GM20000 (cell line): ENCODE measurements around the gene TOP1.

ENCODE experiments used
- DNase-seq: peaks from one replicate; pipeline ENCODE4 v3.0.0; 2012; ENCODE audit warnings: low spot score
- CTCF ChIP-seq: IDR thresholded peaks from 2 replicates; pipeline ENCODE4 v1.5.1; 2012; ENCODE audit warnings: mild to moderate bottlenecking, control low read depth; ENCODE audit errors: extremely low read depth, missing control alignments

Gene TOP1

GRCh38 chr20:41046716-41047115 lies 18.1 kb downstream of the TOP1 start:
- DNase-seq: no peak

GRCh38 chr20:41047279-41047974 lies 18.8 kb downstream of the TOP1 start:
- no peak for DNase-seq
- no peak for TF ChIP-seq CTCF

More at GRCh38 chr20:41046716-41047115, 18.1 kb downstream of the TOP1 start:
- TF ChIP-seq CTCF: no peak

GRCh38 chr20:41047975-41048305 lies 19.3 kb downstream of the TOP1 start:
- TF ChIP-seq CTCF: no peak
- peak; percentile 28 for DNase-seq

GRCh38 chr20:41048461-41049301 lies 20.1 kb downstream of the TOP1 start:
- no peak for TF ChIP-seq CTCF
- no peak for DNase-seq

- no peak for DNase-seq
Observed at GRCh38 chr20:41049451-41049850, 20.8 kb downstream of the TOP1 start.

GRCh38 chr20:41050361-41051008 lies 21.9 kb downstream of the TOP1 start:
- no peak for DNase-seq
- TF ChIP-seq CTCF: no peak

More at GRCh38 chr20:41049451-41049850, 20.8 kb downstream of the TOP1 start:
- no peak for TF ChIP-seq CTCF

- TF ChIP-seq CTCF: no peak
- no peak for DNase-seq
Observed at GRCh38 chr20:41051009-41051825, 22.6 kb downstream of the TOP1 start.
